ENCODE data around the gene LRRC10B.

LRRC10B gene

DNA sequence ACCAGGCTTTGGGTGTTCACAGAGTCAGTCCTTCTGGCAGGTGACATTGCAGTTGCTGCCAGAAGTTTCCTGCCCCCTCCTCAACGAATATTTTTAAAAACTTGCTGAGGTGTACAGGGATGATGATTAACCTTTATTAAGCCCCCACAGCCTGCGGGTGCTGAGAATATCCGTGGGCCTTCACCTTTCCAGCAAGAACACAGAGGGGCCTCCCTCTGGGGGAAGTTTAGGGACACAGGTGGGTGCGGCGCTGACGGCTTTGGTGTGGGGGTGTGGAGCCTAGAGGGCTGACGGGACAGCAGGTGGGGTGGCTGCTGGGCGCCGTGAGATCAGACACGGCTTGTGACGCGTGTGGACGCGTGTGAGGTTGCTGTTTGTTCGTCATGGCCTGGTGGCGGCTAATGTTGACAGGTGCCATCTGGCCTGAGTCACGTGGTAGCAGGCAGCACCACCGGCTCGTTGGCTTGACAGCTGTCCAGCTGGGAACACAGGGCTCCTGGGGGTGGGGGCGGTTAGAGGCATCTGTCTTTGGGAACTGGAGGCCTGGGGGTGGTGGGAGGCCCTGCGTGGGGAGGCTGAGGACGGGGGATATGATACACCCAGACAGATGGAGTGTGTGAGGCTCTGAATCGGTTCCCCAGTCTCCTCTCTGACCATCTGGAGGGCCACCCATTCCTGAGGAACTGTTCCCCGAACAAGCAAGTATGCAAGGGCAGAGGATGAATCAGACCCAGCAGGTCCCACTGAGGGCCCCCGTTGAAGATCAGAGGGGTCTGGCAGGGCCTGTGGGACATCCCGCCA lies 12.5 kb upstream of the LRRC10B start:
- TF ChIP-seq SPI1 (IDR thresholded peaks at IDR 0.05; ENCODE audit: borderline replicate concordance, low read depth), result no peak
- no peak for TF ChIP-seq REST (IDR thresholded peaks at IDR 0.05; ENCODE audit: insufficient replicate concordance, low read depth)
- TF ChIP-seq, protein P1, sequence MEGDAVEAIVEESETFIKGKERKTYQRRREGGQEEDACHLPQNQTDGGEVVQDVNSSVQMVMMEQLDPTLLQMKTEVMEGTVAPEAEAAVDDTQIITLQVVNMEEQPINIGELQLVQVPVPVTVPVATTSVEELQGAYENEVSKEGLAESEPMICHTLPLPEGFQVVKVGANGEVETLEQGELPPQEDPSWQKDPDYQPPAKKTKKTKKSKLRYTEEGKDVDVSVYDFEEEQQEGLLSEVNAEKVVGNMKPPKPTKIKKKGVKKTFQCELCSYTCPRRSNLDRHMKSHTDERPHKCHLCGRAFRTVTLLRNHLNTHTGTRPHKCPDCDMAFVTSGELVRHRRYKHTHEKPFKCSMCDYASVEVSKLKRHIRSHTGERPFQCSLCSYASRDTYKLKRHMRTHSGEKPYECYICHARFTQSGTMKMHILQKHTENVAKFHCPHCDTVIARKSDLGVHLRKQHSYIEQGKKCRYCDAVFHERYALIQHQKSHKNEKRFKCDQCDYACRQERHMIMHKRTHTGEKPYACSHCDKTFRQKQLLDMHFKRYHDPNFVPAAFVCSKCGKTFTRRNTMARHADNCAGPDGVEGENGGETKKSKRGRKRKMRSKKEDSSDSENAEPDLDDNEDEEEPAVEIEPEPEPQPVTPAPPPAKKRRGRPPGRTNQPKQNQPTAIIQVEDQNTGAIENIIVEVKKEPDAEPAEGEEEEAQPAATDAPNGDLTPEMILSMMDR (IDR thresholded peaks at IDR 0.05; ENCODE audit: insufficient read depth, low read length), result no peak
- TF ChIP-seq POLR2AphosphoS5 (IDR thresholded peaks at IDR 0.05; ENCODE audit: low read depth), result no peak
- TF ChIP-seq GABPA (IDR thresholded peaks at IDR 0.05; ENCODE audit: low read depth), result no peak
- peaks cover 2% of the 10 kb centered on the region for H3K27me3 ChIP-seq (ENCODE audit: insufficient read depth, poor library complexity, severe bottlenecking)
- DNase-seq (ENCODE audit: low read depth in 1 of 2, low spot score in 1 of 2), result no peak
- no peak overlapping the region for H3K4me3 ChIP-seq (replicated peaks; ENCODE audit: insufficient read depth, low read length)
- H3K27ac ChIP-seq (replicated peaks), result no peak overlapping the region

DNA sequence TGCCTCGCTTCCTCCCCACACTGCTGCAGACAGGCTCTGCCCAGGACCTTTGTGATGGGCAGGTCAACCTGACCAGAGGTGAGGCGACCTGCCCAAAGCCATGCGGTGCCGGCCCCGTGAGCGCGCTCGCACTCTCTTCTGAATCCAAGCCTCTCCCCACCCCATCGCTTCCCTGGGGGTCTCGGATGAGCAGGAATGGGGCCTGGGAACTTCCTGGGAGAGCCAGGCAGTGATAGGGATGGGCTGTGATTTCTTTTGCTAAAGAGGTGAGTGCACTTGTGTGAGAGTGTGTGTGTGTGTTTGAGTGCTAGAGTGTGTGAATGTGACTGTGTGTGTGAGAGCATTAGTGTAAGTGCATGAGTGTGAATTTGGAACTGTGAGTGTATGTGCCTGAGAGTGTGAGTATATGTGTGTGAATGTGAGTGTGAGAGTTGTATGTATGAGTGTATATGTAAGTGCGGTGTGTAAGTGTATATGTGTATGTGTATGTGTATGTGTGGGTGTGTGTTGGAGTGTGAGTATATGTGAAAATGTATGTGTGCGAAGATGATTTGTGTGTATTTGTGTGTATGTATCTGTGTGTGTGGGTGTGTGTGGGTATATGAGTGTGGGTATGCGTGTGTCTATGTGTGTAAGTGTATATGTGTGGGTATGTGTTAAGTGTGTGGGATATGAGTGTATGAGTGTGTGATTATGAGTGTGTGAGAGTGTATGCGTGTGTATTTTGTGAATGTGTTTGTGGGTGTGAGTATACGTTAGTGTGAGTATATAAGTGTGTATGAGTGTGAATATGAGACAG lies 11.7 kb upstream of the LRRC10B start:
- peaks cover 2% of the 10 kb centered on the region for H3K27me3 ChIP-seq (ENCODE audit: insufficient read depth, poor library complexity, severe bottlenecking)
- no peak overlapping the region for H3K4me3 ChIP-seq (replicated peaks; ENCODE audit: insufficient read depth, low read length)
- no peak for DNase-seq (ENCODE audit: low read depth in 1 of 2, low spot score in 1 of 2)
- TF ChIP-seq GABPA (IDR thresholded peaks at IDR 0.05; ENCODE audit: low read depth), result no peak
- no peak for TF ChIP-seq POLR2AphosphoS5 (IDR thresholded peaks at IDR 0.05; ENCODE audit: low read depth)
- TF ChIP-seq, protein P1 (IDR thresholded peaks at IDR 0.05; ENCODE audit: insufficient read depth, low read length), result no peak
- no peak for TF ChIP-seq REST (IDR thresholded peaks at IDR 0.05; ENCODE audit: insufficient replicate concordance, low read depth)
- no peak for TF ChIP-seq SPI1 (IDR thresholded peaks at IDR 0.05; ENCODE audit: borderline replicate concordance, low read depth)
- H3K27ac ChIP-seq (replicated peaks), result no peak overlapping the region

DNA sequence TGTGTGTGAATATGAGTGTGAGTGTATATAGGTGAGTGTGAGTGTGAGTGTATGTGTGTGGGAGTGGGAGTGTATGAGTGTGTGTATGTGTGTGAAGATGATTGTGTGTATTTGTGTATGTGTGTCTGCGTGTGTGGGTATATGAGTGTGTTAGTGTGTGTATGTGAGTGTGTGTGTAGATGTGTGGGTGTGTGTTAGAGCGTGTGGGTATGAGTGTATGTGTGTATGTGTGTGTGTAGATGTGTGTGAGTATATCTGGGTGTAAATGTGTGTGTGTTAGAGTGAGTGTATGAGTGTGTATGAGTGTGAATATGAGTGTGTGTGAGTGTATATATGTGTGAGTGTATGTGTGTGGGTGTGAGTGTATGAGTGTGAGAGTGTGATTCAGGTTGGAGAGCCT lies 11.1 kb upstream of the LRRC10B start:
- no peak for DNase-seq (ENCODE audit: low read depth in 1 of 2, low spot score in 1 of 2)
- no peaks in the 10 kb centered on the region for H3K27me3 ChIP-seq (ENCODE audit: insufficient read depth, poor library complexity, severe bottlenecking)
- no peak overlapping the region for H3K27ac ChIP-seq (replicated peaks)
- TF ChIP-seq POLR2AphosphoS5 (IDR thresholded peaks at IDR 0.05; ENCODE audit: low read depth), result no peak
- TF ChIP-seq REST (IDR thresholded peaks at IDR 0.05; ENCODE audit: insufficient replicate concordance, low read depth), result no peak
- no peak for TF ChIP-seq SPI1 (IDR thresholded peaks at IDR 0.05; ENCODE audit: borderline replicate concordance, low read depth)
- no peak overlapping the region for H3K4me3 ChIP-seq (replicated peaks; ENCODE audit: insufficient read depth, low read length)
